ENCODE data around the gene SLC9A4.
"Not testable (repeated sequence)": the region's sequence is repeated elsewhere in the genome, so short reads cannot be mapped to it uniquely, and the experiment has no call there.

SLC9A4 gene

GRCh38 chr2:102553601-102554000, 80.6 kb downstream of the SLC9A4 start:
- DNase-seq: no peak

GRCh38 chr2:102558463-102558862, 85.4 kb downstream of the SLC9A4 start:
- DNase-seq: no peak

DNA sequence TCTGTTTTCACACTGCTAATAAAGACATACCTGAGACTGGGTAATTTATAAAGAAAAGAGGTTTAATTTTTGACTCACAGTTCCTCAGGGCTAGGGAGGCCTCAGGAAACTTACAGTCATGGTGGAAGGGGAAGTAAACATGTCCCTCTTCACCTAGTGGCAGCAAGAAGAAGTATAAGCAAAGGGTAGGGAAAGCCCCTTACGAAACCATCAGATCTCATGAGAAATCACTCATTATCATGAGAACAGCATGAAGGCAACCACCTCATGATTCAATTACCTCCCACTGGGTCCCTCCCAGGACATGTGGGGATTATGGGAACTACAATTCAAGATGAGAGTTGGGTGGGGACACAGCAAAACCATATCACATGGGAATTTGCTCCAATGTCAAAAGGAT, 89.5 kb downstream of the SLC9A4 start:
- DNase-seq: not testable (repeated sequence)

DNA sequence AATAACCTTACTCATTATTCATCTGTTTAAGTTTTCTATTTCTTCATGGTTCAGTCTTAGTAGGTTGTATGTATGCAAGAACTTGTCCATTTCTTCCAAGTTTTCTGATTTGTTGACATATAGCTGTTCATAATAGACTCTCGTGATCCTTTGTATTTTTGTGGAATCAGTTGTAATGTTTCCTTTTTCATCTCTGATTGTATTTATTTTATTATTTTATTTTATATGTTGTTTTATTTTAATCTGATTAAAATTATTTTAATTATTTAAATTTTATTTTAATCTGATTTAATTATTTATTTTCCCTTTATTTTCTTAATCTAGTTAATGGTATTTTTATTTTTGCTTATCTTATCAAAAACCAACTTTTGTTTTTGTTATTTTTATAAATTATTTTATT, 102.9 kb downstream of the SLC9A4 start:
- DNase-seq: no peak

DNA sequence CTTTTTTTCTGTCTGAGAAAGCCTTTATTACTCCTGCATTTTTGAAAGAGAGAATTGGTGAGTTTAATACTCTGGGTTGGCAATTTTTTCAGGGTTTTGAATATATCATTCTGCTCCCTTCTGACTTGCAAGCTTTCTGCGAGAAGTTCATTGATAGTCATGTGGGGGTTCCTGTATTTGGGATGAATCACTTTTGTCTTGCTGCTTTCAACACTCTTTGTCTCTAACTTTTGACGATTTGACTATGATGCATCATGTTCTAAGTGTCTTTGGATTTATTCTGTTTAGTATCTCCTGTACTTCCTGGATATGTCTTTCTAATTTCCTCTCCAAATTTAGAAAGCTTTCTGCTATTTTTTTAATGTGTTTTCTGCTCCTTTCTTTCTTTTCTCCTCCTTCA, 105.3 kb downstream of the SLC9A4 start:
- DNase-seq: no peak

- no peak for DNase-seq
These were observed 108.9 kb downstream of the SLC9A4 start for GRCh38 chr2:102581911-102582310.

DNA sequence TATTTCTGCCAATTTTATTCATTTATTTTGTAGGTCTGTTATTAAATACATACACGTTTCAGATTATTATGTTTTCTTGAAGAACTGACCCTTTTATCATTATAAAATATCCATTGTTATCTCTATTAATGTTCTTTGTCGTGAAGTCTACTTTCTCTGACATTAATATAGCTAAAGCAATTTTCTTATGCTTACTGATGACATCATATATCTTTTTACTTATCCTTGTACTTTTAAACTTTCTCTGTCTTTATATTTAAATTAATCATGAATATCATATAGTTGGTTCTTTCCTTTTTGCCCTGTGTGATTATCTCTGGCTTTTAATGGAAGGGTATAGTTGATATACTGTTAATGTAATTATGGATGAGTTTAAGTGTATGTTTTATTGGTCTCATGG, 109.8 kb downstream of the SLC9A4 start:
- DNase-seq: no peak
